HG02798 (cell line): Measurements from ENCODE around the gene S100A16.
A peak's percentile ranks its signal among the peaks of the same experiment; 100 is the strongest.
"Not testable (repeated sequence)": the region's sequence is repeated elsewhere in the genome, so short reads cannot be mapped to it uniquely, and the experiment has no call there.

ENCODE experiments used
- ATAC-seq: cut with Tn5 transposase; IDR thresholded peaks from one replicate; pipeline ENCODE4 v1.9.1; 2021; ENCODE audit warnings: mild to moderate bottlenecking; ENCODE audit not compliant: unreplicated experiment, poor library complexity

S100A16 gene, protein sequence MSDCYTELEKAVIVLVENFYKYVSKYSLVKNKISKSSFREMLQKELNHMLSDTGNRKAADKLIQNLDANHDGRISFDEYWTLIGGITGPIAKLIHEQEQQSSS

DNA sequence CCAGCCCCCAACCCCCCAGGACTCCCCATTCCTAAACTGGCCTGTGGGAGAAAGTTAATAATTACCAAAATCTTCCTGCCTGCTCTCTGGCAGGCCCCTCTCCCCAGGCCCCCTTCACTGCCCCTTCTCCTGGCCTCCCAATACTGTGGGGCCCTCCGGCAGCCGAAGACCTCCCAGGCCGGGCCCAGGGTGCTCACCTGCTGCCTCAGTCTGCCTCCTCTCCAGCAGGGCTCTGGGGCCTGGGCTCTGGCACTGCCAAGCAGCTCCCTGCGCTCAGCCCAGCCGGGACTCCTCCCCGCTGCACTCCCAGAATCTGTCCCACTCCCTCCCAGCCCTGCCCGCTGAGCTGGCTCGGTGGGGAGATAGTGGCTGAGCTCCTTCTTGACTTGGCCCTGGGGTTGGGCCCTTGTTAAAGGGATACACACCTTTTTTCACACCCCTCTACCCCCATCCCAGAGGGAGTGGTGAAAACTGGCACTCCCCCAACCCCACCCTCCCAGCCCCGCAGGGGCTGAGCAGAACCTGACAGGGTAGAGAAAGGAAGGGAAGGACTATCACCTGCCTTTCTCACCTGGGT is at the start of gene S100A16:
S100A16 (minus strand) TSS at position 383 of the 577 bp plus-strand sequence. CDS start 4,986 bp downstream, outside the sequence.
- ATAC-seq = no peak

DNA sequence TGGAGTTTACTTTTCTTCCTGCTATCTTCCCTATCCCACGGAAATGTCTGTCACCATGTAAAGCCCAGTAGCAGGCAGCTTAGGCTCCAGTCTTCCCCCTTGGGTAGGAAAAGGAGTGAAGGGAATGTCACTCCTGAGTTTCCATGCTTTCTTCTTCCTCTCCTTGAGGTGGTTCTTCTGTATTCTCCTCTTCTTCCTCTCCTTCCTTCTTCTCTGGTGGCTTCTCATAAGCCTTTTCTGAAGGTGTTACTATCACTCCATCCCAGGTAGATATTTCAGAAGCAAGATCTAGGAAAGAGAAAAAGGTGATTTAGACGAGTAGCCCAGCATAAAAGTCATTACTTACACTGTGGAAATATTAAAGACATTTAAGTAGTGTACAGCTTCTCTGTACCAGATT is 49.3 kb upstream of the S100A16 start:
- ATAC-seq = no peak

DNA sequence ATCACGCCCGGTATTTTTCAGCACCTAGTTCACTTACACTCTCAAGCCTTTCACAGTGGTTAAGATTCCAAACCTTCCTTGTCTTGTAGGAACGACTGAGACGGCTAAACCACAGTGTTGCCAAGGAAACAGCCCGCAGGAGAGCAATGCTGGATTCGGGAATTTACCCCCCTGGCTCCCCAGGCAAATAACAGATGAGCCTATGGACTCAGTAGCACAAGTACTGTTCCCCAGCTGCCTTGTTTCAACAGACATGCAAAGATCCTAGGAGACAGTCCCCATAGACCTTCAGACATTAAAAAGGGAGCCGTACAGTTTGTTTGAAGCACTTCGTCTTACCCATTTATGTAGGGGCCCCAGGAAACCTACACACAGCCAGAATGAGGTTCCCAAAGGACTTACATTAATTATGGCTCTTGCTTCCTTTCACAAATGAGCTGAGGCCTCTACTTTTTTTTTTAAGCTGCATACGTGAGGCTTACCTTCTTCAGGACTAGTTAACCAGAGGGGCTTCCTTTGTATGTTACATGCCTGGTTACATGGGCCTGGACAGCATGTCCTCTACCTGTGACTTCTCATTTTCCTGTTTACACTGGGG is 48.3 kb upstream of the S100A16 start:
- no peak for ATAC-seq

DNA sequence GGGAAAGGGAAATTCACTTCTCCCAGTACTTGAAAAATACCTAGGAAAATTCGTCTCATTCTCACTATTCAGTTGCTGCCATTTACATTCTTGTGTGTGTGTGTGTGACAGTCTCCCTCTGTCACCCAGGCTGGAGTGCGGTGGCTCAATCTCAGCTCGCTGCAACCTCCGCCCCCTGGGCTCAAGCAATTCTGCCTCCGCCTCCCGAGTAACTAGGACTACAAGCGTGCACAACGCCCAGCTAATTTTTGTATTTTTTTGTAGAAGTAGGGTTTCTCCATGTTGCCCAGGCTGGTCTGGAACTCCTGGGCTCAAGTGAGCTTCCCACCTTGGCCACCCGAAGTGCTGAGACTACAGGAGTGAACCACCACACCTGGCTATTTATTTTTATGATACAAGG is 46.7 kb upstream of the S100A16 start:
- no peak for ATAC-seq

DNA sequence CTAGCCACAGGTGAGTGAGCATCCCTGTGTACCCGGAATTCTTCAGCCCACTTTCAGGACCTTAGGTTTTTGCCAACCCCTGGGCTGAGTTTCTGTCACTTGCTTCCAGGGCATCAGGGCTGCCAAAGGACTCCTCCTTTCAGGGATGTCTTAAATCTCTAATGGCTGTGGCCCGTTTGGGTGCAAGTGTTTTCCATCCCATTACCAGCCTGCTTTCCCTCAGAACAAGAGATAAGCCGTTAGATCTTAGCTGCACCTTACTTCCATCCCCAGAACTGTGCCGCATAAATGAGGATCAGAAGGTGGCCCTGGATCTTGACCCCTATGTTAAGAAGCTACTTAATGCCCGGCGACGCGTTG is 46.2 kb upstream of the S100A16 start:
- ATAC-seq = no peak

DNA sequence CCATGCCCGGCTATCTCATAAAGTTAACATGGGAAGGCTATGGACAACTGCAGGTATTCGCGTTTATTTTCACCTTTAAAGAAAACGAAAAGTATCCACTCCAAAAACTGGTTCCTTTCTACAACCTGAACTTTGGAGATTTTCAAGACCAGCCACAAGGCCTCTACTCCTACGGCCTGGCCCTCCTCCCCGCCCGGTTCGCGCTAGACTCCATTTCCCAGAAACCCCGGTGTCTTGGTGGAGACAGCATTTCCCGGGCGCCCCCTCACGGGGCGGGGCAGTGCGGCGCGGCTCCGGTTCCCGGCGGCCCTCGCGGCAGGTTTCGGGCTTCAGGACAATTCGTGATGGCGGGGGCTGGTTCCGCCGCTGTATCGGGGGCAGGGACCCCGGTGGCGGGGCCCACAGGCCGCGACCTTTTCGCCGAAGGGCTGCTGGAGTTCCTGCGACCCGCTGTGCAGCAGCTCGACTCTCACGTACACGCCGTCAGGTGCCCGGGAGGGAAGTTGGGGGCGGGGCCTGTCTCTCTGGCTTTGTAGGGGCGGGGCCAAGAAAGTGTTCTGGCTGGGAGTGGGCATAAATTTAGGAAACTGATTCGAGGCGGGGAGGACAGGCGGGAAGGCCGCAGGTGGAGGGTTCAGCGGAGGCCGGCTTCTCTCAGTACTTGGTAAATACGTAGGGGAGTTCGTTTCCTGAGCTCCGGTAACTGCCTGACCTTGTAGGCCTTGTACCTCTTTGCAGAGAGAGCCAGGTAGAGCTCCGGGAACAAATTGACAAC is 45.6 kb upstream of the S100A16 start, which contains the start of gene SNAPIN:
SNAPIN (plus strand) TSS at position 304 of the 775 bp plus-strand sequence; CDS start at position 345, 41 bp downstream.
- ATAC-seq = peak; percentile 87

DNA sequence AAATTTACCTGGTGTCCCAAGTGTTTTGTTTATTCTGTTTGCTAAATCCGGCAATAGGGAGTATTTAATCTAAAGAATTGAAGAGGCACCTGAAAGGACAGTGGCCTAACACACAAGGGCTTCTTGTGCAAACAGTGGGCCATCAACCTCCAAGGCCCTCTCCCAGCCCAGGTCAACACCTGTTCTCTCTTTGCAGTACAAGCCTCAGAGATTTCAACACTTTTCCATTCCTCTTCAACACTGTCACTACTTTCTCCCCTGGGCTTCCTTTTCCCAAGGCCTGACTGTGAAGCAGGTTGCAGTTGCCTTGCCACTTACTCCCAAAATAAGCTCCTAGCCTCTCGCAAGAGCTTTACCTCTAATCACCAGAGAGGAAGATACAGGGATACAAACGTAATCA is 42.4 kb upstream of the S100A16 start:
- ATAC-seq = no peak

DNA sequence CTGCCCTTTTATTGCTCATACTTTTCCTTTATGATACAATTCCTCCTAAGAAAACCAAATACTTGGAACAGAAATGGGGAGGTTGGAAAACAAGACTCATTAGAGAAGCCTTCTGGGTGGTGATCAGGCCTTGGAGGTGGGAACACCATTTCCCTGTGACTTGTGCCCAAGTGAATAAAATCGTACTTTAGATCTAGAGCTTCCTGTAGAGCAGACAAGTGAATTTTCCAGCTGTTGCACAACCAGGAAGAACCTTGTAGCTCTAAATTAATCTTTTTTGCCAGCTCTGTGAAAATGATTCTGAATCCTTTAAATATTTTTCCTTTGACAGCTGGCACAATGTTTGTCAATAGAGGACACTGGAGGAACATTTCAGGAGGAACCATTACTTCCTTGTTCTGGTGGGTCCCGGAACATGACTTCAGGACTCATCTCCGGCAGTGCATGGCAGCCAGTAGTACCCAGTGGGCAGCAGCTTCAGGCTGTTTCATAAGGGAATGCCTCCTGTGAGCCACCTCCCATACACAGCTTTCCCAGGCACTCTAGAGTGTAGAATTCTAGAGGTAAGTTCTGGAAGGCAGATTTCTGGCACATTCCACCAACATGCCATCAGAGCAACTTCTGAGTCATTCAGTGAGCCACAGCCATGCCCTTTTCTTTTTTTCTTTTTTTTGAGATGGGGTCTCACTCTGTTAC is 40.0 kb upstream of the S100A16 start:
- no peak for ATAC-seq

DNA sequence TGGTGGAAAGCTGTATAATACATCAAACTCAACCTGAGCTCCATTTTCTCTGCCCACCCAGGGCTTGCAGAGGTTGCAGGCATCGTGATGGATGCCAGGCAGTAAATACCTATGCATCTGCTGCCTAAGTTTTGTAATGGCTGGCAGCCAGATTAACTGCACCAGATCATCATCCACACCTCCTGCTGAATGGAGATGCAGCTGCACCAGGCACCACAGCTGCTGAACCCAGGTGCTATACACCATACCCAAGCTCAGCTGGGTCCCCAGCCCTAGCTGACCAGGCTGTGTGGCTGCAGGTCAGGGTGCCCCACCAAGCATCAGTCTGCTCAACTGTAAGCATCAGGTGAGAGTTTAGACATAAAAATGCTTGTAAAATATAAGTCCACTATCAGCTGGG is 38.8 kb upstream of the S100A16 start:
- no peak for ATAC-seq

DNA sequence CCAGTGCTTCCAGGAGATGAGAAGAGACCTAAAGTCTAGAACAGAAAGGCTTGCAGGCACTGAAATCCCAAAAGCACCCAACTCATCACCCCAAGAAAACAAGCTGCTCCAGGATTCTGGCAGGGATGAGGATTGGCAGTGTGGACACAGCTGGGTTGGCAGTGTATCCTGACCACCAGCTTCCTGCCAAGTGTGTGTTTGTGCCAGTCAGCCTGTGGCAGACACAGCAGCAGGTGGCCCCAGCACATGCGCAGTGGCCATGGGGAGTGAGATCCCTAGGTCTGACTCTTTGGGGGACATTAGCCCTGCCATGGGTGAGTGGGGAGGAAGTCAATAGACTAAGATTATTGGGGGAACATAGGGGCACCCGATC is 36.9 kb upstream of the S100A16 start:
- ATAC-seq = no peak

DNA sequence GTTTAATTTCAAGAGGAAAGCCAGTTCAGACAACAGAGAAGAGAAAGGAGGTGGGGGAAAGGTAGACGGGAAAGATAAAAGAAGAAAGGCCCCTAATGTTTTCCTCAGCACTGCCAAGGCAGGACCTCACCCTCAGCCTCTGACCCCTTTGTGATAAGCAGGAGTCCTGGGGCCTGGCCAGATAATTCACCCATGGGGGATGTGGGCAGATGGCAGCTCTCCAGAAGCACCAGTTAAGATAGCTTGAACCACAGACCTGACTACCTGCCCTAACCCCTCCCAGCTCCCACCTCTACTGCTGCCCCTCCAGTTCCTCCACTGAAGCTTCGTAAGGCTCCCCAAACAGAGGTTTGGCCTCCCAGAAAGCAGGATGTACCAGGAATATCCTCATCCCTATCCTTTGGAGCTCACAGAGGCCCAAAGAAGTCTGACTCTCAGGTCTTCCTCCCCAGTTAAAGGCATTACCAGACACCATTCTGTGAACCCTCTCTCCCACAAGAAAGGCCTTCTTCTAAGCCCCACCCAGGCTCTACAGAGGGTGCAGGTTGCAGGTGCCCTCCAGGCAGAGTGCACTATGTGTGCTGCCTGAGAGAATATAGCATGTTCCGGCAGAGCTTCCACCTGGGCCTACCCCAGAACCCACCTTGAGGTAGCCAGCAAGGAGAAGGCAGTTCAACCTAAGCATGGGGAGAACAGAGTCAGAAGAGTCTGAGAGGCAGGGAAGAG is 36.4 kb upstream of the S100A16 start:
- no peak for ATAC-seq

DNA sequence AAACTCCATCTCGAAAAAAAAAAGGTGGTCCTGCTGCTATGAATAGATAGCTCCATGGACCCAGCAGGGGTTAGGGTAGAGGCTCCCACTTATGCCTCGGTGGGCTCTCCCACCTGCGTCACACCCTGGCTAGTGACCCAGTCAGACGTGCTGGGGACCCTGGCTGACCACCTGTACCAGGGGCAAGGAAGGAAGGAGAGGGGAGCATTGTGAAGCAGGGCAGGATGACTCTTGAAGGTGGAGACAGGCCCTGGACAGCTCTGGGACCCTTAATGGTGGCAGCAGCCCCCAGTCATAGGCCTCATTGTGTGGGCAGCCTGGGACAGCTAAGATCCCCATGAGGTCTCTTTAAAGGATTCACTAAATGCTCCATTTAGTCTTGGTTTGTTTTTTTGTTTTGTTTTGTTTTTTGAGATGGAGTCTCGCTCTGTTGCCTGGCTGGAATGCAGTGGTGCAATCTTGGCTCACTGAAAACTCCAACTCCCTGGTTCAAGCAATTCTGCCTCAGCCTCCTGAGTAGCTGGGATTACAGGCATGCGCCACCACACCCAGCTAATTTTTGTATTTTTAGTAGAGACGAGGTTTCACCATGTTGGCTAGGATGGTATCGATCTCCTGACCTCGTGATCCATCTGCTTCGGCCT is 35.2 kb upstream of the S100A16 start:
- no peak for ATAC-seq

DNA sequence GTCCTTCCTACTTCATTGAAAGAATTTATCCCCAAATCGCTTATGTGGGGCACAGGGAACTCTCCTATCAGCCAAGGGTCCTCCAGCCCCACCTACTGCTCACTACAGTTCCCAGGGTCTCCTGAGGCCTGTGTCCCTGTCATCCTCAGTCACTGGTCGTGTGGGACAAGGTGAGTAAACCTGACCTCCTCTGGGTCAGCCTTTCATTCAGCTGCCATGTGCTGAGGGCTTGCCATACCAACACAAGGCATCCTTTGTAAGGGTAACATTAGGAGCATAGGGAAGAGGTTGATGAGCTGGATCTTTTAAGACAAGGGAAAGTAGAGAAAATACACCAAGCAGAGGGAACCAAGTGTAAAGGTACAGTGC is 34.4 kb upstream of the S100A16 start:
- ATAC-seq = no peak

DNA sequence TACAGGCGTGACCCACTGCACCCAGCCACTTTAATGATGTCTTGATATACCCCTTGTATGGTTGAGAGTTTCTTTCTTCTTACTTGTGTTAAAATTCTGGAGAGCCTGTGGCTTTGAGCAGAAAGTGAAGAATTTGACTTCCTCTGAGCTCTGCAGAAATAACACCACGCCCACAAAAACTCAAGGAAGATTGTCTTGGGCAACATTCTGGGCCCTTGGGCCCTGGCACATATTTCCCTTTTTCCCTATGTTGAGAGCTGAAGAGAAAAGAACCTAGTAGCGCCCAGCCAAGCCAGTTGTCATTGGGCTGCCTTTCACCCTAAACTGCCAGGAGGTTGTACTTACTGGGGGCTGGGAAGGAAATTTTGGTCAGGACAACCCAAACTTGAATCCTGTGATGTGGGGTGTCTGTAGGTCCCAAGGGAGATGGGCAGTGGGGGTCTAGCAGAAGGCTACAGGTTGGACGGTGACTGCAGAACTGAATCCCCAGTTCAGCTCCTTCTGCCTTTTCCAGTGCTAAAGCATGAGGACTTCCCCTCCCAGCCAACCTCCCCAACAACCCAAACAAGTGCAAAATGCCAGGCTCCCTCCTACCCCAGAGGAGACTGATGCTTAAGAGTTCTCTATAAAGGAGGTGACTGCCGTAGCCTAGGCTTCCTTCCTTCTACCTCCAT is 33.9 kb upstream of the S100A16 start:
- no peak for ATAC-seq

DNA sequence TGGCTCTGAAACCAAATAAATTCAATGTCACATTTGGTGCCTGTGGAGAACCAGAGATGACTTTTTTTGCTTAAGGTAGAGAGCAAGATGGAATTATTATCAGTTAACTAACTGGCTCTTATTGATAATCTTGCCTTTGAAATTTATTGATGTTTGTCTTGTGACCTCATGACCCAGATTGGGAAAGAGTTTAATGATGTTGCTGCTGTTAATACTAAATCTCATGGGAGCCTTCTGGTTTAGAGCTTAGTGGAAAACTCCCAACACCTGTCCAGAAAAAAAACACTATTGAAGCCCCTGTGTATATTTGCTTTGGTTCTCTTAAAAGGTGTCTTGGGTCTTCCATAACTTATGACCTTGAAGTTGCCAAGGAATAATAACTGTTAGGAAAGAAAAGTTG is 30.9 kb upstream of the S100A16 start:
- ATAC-seq = no peak

DNA sequence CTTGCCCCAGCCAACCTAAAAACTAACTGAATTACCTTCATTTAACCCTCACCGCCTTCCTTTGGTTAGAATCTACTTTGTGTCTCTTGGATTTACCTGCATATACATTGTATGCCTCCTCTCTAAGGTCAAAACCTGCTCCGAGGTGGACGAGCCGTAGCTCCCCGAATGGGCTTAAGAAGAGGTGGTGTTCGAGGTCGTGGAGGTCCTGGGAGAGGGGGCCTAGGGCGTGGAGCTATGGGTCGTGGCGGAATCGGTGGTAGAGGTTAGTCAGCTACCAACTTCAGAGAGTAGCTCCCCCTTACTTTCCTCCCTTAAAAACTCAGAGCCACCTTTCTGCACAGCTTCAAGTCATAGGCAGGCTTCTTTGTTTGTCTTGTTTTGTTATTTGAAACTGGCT is 30.2 kb upstream of the S100A16 start:
- ATAC-seq = no peak

DNA sequence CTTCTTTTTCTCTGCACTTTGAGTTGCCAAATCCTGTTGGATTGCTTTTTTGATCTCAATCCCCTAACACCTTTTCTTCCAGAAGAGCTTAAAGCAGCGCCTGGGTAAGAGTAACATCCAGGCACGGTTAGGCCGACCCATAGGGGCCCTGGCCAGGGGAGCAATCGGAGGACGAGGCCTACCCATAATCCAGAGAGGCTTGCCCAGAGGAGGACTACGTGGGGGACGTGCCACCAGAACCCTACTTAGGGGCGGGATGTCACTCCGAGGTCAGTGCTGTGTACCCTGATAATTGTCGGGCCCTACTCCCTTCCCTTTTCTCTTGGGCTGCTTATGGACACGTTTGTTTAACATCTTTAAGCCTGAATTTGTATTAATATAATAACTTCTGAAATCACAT is 29.2 kb upstream of the S100A16 start:
- no peak for ATAC-seq

DNA sequence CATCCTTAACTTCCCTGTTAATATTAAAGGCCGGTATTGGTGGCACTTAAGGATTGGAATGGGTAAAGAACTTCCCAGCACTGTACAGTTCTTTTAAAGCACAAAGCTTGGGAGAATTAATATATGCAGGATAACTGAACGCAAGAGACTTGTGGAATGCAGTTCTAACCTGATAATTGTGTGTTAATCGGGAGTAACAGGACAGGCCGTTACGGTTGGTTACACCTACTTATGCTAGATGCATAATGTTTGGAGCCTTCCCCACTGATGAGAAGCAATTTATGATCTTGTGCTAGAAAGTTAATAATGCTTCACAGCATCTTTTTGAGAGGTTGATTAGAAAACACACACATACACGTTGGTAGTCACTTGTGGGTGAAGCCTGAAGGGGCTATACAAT is 27.9 kb upstream of the S100A16 start:
- no peak for ATAC-seq

DNA sequence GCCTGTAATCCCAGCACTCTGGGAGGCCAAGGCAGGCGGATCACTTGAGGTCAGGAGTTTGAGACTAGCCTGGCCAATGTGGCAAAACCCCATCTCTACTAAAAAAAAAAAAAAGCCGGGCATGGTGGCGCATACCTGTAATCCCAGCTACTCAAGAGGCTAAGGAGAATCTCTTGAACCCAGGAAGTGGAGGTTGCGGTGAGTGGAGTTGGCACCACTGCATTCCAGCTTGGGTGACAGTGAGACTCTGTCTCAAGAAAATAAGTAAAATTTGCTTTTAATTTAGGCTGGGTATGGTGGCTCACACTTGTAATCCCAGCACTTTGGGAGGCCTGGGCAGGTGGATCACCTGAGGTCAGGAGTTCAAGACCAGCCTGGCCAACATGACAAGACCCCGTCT is 27.3 kb upstream of the S100A16 start:
- not testable (repeated sequence) for ATAC-seq
